OCI-LY3 (cell line): ENCODE data around the gene CYP2A13.

Experiments
- EZH2phosphoT487 ChIP-seq: fragments of 200-600 bp; shearing (Covaris generic); IDR thresholded peaks from 2 replicates; pipeline ENCODE4 v1.6.1; 2018; ENCODE audit warnings: antibody characterized with exemption, mixed run types, low read depth
- TF ChIP-seq, protein P1 (sequence below): fragments of 200-600, 300-600 bp; sonication (generic); IDR thresholded peaks from 2 replicates; pipeline ENCODE4 v1.5.1; 2014; ENCODE audit warnings: antibody characterized with exemption, low read length, low read depth

DNA sequence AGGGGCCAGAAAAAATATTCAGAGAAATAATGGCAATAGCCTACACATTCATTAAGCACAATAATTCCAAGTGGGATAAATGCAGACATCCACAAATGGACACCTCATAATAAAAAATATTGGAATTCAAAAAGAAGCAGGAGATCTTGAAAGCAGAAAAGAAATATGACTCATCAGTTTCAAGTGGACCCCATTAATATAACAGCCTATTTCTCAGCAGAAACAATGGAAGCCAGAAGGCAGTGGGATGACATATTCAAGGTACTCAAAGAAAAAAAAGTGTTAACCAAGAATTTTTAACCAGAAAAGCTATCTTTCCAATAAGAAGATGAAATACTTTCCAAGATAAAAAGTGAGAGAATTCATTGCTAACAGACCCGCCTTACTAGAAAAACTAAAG is 48.4 kb upstream of the CYP2A13 start:
- TF ChIP-seq, protein P1, sequence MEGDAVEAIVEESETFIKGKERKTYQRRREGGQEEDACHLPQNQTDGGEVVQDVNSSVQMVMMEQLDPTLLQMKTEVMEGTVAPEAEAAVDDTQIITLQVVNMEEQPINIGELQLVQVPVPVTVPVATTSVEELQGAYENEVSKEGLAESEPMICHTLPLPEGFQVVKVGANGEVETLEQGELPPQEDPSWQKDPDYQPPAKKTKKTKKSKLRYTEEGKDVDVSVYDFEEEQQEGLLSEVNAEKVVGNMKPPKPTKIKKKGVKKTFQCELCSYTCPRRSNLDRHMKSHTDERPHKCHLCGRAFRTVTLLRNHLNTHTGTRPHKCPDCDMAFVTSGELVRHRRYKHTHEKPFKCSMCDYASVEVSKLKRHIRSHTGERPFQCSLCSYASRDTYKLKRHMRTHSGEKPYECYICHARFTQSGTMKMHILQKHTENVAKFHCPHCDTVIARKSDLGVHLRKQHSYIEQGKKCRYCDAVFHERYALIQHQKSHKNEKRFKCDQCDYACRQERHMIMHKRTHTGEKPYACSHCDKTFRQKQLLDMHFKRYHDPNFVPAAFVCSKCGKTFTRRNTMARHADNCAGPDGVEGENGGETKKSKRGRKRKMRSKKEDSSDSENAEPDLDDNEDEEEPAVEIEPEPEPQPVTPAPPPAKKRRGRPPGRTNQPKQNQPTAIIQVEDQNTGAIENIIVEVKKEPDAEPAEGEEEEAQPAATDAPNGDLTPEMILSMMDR = no peak
- TF ChIP-seq EZH2phosphoT487 = no peak
